Measurements from ENCODE around the gene SHCBP1L. TPM values are rescaled to one million over a fixed set of nuclear protein-coding genes. Genes with fewer than 3 reads are reported as not detected.

The SHCBP1L gene
- total RNA-seq, 4 donors from 2014 or later, result 0.11 TPM; not detected in 3

GRCh38 chr1:182968836-182969734, 16.1 kb upstream of the SHCBP1L start:
- TF ChIP-seq CTCF (IDR thresholded peaks at IDR 0.05) (no peak), POLR2A (IDR thresholded peaks at IDR 0.05; ENCODE audit: low read depth) (no peak), POLR2AphosphoS5 (IDR thresholded peaks at IDR 0.05) (no peak), EP300 (IDR thresholded peaks at IDR 0.05) (no peak)
- H3K27me3 ChIP-seq, result no peaks in the 10 kb centered on the region
- no peak overlapping the region for H3K27ac ChIP-seq (replicated peaks in 1 of 4)
- DNase-seq (ENCODE audit: extremely low spot score), result no peak
- H3K4me3 ChIP-seq, result no peak overlapping the region
- intact Hi-C loops (cut with DNase I), result loop anchor here (10.0 kb wide), 1 partner anchor 356 kb away; no protein-coding TSS in a partner anchor
- no peaks in the 10 kb centered on the region for H3K4me1 ChIP-seq
- WGBS, result 92% methylated on average over 5 of the region's 5 CpGs
- H3K36me3 ChIP-seq, result no peaks in the 10 kb centered on the region
- no peaks in the 10 kb centered on the region for H3K9me3 ChIP-seq

GRCh38 chr1:182968151-182968741, 15.3 kb upstream of the SHCBP1L start:
- Histone ChIP-seq H3K27ac (replicated peaks in 1 of 4) (no peak overlapping the region), H3K9me3 (no peaks in the 10 kb centered on the region), H3K27me3 (no peaks in the 10 kb centered on the region), H3K36me3 (no peaks in the 10 kb centered on the region), H3K4me1 (peaks cover 0 to 3% (median 1%) of the 10 kb centered on the region in 4 donors), H3K4me3 (no peak overlapping the region)
- TF ChIP-seq POLR2A (IDR thresholded peaks at IDR 0.05; ENCODE audit: low read depth), result no peak
- TF ChIP-seq POLR2AphosphoS5 (IDR thresholded peaks at IDR 0.05), result no peak
- no peak for TF ChIP-seq CTCF (IDR thresholded peaks at IDR 0.05)
- TF ChIP-seq EP300 (IDR thresholded peaks at IDR 0.05), result no peak
- intact Hi-C loops (cut with DNase I), result loop anchor here (10.0 kb wide), 1 partner anchor 357 kb away; no protein-coding TSS in a partner anchor
- no peak for DNase-seq (ENCODE audit: extremely low spot score)
- 73% methylated on average over 4 of the region's 4 CpGs for WGBS

- Histone ChIP-seq H3K4me3 (no peak overlapping the region), H3K9me3 (no peaks in the 10 kb centered on the region), H3K4me1 (peaks cover 0 to 9% (median 7%) of the 10 kb centered on the region in 4 donors), H3K27ac (replicated peaks in 1 of 4) (no peak overlapping the region), H3K36me3 (no peaks in the 10 kb centered on the region), H3K27me3 (no peaks in the 10 kb centered on the region)
- TF ChIP-seq POLR2AphosphoS5 (IDR thresholded peaks at IDR 0.05) (no peak), POLR2A (IDR thresholded peaks at IDR 0.05; ENCODE audit: low read depth) (no peak), CTCF (IDR thresholded peaks at IDR 0.05) (no peak), EP300 (IDR thresholded peaks at IDR 0.05) (no peak)
- WGBS, result 94% methylated on average over 1 of the region's 1 CpG
- intact Hi-C loops (cut with DNase I), result loop anchor here (2.0 to 10.0 kb wide), 2 partner anchors 53 to 359 kb away; no protein-coding TSS in a partner anchor
- DNase-seq (ENCODE audit: extremely low spot score), result no peak
These were observed 12.9 kb upstream of the SHCBP1L start for GRCh38 chr1:182965861-182966260.

GRCh38 chr1:182965096-182965495, 12.1 kb upstream of the SHCBP1L start:
- Histone ChIP-seq H3K9me3 (no peaks in the 10 kb centered on the region), H3K27ac (replicated peaks in 1 of 4) (no peak overlapping the region), H3K4me3 (no peak overlapping the region), H3K36me3 (no peaks in the 10 kb centered on the region), H3K4me1 (peaks cover 0 to 9% (median 7%) of the 10 kb centered on the region in 4 donors), H3K27me3 (no peaks in the 10 kb centered on the region)
- TF ChIP-seq EP300 (IDR thresholded peaks at IDR 0.05) (no peak), CTCF (IDR thresholded peaks at IDR 0.05) (no peak), POLR2AphosphoS5 (IDR thresholded peaks at IDR 0.05) (no peak), POLR2A (IDR thresholded peaks at IDR 0.05; ENCODE audit: low read depth) (no peak)
- WGBS, result 89% methylated on average over 1 of the region's 1 CpG
- DNase-seq (ENCODE audit: extremely low spot score), result no peak
- intact Hi-C loops (cut with DNase I), result loop anchor here (2.0 to 10.0 kb wide), 2 partner anchors 54 to 360 kb away; no protein-coding TSS in a partner anchor
